Measurements from ENCODE around the gene ABCG1.
"Not testable (repeated sequence)": the region's sequence is repeated elsewhere in the genome, so short reads cannot be mapped to it uniquely, and the experiment has no call there.

ABCG1 gene

DNA sequence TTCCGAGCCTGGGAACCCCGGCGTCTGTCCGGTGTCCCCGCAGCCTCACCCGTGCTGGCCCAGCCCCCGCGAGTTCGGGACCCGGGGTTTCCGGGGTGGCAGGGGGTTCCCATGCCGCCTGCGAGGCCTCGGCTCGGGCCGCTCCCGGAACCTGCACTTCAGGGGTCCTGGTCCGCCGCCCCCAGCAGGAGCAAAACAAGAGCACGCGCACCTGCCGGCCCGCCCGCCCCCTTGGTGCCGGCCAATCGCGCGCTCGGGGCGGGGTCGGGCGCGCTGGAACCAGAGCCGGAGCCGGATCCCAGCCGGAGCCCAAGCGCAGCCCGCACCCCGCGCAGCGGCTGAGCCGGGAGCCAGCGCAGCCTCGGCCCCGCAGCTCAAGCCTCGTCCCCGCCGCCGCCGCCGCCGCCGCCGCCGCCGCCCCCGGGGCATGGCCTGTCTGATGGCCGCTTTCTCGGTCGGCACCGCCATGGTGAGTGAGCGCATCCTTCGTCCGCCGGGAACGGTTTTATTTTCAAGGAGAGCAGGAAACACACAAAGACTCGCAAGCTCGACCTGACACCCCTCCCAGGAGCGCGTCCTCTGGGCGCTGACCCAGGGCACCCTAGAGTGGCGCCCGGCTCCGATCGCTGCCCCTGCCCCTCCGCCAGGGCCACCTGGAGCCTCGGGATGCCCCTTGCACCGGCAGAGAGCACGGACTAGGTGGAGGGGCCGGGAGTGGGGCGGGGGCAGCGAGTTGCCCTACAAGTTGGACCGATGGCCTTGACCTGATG lies at the start of gene ABCG1:
TSS of gene ABCG1 (plus strand) at position 305 of the 770 bp plus-strand sequence. CDS start at position 428, 123 bp downstream.
- DNase-seq: no peak

GRCh38 chr21:42169758-42170157 lies 49.2 kb upstream of the ABCG1 start:
- DNase-seq: no peak

DNA sequence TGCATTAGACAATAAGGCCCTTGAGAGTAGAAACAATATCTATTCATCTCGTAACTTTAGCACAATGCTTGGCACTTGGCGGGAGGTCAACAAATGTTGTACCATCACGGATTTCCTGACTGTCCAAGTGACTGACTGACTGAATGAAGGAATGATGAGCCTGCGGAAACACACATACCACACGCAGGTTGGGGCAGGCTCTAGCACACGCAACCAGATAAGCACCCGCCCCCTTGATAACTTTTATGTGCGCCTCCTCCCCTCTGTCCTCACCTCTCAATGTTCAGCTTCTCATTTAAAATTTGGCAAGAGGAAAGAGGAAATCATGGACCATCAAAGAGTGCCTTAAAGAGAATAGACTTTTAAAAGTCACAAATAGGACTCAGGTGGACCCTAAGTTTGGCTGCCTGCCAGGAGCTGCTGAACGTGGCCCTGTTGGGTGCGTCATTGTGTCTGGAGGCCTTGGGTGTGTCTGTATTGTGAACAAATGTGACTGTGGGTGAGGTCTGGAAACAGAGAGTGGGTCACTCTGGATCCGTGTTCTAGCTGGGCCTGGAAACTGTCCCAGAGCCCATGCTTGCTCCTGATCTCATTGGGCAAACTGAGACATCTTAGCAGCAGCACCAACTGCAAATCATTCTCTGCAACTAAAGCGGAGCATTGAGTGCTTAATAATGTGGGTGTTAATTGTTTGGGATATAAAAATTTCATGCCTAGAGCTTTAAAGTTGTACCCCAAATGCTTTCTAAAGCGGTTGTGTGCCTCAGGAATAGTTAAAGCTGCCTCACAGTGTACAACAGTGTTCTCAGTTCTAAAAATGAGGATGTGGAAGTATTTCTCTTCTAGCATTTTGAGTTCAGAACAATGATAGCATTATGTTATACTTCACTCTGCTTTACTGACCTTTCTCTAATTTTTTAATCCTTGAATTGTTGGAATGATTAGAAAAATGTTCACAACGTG lies 47.6 kb upstream of the ABCG1 start:
- DNase-seq: no peak

- DNase-seq: no peak
Measured at GRCh38 chr21:42172596-42173483, 46.1 kb upstream of the ABCG1 start.

DNA sequence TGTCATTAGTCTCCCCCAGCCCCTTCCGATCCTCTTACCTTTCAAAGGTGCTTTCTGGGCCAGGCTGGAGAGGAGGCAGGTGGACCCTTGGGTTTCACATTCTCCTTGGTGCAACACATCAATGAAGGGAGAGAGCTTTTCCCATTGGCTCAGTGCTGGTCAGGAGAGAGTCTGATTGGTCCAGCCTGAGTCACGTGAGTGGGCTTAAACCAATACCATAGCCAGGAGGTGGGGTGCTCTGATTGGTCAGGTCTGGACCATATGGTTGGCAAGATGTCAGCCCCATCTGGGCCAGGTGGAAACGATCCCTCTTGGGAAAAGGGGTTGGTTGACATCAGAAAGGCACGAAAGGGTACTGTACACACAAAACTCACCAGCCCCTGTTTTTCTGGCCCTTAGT lies 44.8 kb upstream of the ABCG1 start:
- DNase-seq: no peak

- no peak for DNase-seq
Measured at GRCh38 chr21:42175110-42175710, 43.7 kb upstream of the ABCG1 start.

DNA sequence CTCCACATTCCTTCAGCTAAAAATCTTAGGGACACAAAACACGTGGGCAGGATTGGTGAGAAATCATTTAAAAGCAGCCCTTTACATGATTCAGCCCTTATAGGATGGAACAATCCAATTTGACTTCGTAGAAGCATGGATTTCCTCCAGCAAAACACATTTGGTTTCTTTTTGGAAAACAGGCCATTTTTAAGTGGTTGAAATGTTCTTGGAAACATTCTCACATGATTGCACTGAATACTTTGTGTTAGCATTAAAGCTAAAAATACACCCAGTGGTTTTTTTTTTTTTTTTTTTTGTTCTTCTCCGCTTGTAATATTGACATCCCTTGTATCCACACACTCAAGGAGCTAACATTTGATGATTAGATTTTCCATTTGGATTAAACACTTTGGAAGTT lies 42.1 kb upstream of the ABCG1 start:
- DNase-seq: no peak

- DNase-seq: no peak
Measured at GRCh38 chr21:42179316-42179715, 39.6 kb upstream of the ABCG1 start.

- DNase-seq: not testable (repeated sequence)
Measured at GRCh38 chr21:42180001-42180400, 38.9 kb upstream of the ABCG1 start.

DNA sequence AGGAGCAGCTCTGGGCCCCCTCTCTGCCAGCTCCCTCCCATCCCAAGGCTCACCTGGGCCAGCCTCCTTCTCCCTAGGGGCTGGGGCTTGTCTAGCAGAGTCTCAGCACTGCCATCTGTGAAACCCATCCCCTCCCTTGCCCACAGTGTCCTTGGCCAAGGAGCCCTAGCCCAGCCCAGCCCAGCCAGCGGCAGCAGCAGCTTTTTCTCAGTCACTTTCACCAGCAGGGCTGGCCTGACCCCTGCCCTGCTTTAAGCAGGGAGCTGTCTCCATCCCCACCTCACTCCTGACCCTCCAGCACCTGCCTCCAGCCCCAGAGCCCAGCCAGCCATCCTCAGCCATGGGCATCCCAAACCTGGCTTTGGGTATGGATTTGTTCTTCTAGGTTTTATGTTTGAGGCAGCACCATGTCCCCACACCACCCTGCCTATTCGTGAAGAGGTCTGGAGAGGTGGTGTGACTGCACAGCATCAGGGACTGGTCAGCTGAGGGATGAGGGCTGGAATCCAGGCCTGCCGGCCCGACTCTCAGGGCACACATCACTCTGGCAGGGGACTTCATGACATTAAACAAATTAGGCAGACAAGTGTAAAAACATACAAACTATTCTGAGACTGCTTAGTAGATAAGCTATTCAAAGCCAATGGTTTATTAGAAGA lies 36.1 kb upstream of the ABCG1 start:
- DNase-seq: no peak

GRCh38 chr21:42183374-42184266 lies 35.3 kb upstream of the ABCG1 start:
- no peak for DNase-seq

DNA sequence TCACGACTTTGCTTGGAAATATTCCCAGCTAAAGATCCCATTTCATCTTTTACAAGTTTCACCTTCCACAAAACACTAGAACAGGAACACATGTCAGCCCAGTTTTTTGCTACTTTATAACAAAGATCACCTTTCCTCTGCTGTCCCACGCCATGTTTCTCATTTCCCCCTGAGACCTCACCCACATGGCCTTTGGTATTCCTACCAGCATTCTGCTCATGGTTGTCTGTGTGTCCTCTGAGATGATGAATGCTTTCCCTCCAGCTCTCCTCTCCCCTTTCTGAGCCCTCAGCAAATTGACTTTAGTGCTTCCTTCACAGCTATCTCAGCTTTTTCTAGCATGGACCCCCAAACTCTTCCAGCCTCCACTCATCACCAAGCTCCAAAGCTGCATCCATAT lies 32.3 kb upstream of the ABCG1 start:
- DNase-seq: no peak

DNA sequence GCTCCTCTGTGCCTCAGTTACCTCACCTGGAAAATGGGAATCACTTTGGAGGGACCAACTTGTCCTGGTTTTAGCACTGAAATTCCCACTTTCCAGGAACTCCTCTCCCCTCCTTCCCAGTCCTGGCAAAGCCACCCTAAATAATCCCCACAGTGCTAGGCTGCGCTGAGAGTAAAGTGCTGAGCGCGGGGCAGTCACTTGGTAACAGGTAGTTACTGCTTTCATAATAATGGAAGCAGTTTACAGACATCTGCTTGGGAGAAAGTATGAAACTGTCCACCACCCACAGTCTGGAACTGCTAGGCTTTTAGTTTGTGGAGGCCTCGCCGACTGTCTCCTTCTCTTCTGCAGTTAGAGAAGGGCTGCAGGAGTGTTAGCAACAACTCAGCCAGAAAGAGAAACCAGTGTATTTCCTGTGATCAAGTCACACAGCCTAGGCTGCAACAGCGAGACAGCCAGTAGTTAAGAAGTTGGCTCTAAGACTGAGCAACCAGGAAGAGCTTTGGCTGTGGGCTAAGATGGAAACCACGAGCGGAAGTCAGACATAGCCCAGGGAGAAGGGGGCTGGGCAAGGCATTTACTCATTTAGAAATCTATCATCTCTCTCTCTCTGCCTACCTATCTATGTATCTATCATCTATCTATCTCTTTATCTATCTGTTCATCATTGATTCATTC lies 30.8 kb upstream of the ABCG1 start:
- DNase-seq: no peak

DNA sequence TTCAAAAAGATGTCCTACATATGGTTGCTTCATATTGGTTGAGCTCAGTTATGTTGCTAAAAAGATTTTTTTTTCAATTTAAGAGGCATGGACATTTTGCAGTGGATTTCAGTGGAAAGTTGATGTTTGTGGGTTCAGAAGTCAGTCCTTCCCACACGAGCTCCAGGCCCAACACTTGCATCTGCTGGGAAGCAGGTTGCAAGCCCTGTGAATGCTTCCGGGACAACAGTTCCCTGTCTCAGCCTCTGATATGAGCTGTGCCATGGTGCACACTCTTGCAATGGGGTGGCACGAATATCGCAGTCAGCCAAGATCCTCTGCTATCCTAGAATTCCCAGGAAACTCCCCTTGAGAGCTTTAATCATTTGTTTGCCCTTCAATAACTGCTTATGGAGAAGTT lies 30.3 kb upstream of the ABCG1 start:
- no peak for DNase-seq

GRCh38 chr21:42189431-42189830 lies 29.5 kb upstream of the ABCG1 start:
- no peak for DNase-seq

GRCh38 chr21:42189860-42190485 lies 29.0 kb upstream of the ABCG1 start:
- DNase-seq: no peak

DNA sequence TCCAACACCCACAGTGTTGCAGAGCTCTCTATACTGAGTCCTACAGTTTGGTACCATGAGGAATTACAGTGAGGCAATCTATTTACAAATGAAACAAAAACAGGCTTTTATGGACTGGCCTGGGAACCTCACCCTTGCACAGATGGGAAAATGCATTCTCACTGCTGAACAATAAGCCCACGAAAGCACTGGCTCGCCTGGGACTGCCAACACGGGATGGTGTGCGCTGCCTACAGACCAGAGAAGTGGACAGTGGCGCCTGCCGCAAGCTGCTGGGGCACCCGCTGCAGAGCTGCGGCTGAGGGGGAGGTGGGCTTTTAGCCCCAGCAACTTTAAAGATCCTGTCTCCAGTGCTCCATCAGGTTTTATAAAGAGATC lies 28.5 kb upstream of the ABCG1 start:
- DNase-seq: no peak

GRCh38 chr21:42191064-42191463 lies 27.9 kb upstream of the ABCG1 start:
- no peak for DNase-seq

GRCh38 chr21:42191696-42192595 lies 27.0 kb upstream of the ABCG1 start:
- no peak for DNase-seq
